ENCODE results near the gene WHRN.

- TF ChIP-seq CTCF (IDR thresholded peaks at IDR 0.05): no peak
- no peak for TF ChIP-seq POLR2A (IDR thresholded peaks at IDR 0.05; ENCODE audit: low read depth)
- TF ChIP-seq EP300 (IDR thresholded peaks at IDR 0.05): no peak
- no peak for TF ChIP-seq POLR2AphosphoS5 (IDR thresholded peaks at IDR 0.05)
These were observed 110.0 kb downstream of the WHRN start for GRCh38 chr9:114395334-114395617.
